ENCODE results near the gene FLNC.

FLNC gene

DNA sequence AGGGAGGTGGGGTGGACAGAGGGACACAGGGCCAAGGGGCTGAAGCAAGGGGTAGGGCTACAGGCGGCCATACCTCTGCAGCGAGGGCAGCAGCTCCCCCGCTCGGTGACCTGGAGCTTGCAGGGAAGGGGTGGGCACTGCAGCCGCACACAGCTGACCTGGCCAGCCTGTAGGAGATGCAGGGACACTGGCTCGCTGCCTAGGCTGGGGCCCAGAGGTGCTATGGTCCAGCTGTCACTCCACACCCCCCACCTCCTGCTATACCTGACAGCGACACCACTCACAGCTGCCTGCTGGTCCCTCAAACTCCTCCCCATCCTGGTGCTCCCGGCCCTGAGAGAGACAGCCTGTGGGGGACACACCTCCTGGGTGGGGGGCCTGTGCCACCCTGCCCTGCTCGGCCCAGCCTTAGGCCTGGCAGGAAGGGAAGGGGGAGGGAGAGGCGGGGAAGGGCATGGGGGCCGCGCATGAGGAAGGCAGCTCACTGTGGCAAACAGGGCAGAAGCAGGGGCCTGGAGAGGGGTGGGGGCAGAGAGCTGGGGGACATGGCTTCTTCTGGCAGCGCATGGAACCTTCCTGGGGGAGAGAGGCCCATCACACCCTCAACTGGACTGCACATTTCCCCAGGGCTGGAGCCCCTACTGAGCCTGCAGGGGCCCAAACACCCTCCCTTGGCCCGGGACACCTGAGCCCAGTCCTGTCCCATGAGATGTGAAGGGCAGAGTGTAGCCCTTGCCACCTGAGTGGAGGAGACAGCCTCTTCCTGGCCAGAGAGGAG lies 56.4 kb downstream of the FLNC start:
- TF ChIP-seq POLR2A (IDR thresholded peaks at IDR 0.05; ENCODE audit: low read depth, low read length), result no peak
- no peak for TF ChIP-seq TAF1 (IDR thresholded peaks at IDR 0.05; ENCODE audit: borderline replicate concordance, low read depth, low read length)
- no peak for TF ChIP-seq POLR2AphosphoS5 (IDR thresholded peaks at IDR 0.05; ENCODE audit: low read depth, low read length)
- FAIRE-seq, result no peak
- no peak for DNase-seq (ENCODE audit: insufficient read length)

DNA sequence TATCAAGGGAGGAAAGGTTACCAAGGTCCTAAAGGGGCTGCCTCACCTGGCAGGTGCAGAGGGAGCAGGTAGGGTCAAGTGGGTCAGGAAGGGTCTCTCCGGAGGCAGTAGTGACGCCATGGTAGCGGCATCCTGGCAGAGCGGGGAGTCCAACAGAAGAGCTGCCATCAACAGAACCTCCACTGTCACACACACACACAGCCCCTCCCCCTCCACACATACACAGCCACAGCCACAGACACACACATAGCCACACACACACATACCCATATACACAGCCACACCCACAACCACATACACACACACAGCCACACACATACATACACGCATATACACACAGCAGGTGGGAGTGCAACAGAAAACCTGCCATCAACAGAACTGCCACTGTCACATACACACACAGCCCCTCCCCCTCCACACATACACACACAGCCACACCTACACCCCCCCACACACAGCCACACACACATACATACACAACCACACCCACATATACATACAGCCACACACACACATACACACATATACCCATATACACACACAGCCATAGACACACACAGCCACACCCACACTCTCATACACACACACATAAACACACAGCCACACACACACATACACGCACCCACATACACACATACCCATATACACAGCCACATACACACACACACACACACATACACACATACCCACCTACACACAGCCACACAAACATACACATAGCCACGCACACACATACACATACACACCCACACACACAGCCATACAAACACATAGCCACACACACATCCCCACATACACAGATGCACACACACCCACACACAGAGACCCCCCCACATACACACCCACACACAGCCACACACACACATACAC lies 57.2 kb downstream of the FLNC start:
- peak; percentile 9 for FAIRE-seq
- no peak for TF ChIP-seq POLR2A (IDR thresholded peaks at IDR 0.05; ENCODE audit: low read depth, low read length)
- no peak for TF ChIP-seq TAF1 (IDR thresholded peaks at IDR 0.05; ENCODE audit: borderline replicate concordance, low read depth, low read length)
- DNase-seq (ENCODE audit: insufficient read length), result no peak

DNA sequence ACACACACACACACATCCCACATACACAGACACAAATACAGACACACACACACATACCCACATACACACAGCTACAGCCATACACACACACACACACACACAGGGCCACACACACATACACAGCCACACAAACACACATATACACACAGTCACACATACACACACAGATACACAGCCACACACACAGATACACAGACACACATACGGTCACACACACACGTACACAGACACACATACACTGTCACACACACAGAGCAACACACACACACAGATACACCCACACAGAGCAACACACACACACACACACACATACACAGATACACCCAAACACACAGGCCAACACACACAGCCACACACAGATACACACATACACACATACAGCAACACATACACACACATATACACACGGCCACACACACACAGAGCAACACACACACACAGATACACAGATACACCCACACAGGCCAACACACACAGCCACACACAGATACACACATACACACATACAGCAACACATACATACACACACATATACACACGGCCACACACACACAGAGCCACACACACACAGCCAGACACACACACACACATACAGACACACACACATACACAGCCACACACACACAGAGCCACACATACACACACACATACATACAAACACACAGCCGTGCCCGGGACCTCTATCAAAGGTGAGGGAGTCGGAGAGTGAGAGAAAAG lies 58.0 kb downstream of the FLNC start:
- TF ChIP-seq POLR2A (IDR thresholded peaks at IDR 0.05; ENCODE audit: low read depth, low read length), result no peak
- no peak for TF ChIP-seq POLR2AphosphoS5 (IDR thresholded peaks at IDR 0.05; ENCODE audit: low read depth, low read length)
- TF ChIP-seq TAF1 (IDR thresholded peaks at IDR 0.05; ENCODE audit: borderline replicate concordance, low read depth, low read length), result no peak
- FAIRE-seq, result no peak
- DNase-seq (ENCODE audit: insufficient read length), result no peak

- DNase-seq (ENCODE audit: insufficient read length) (no peak), FAIRE-seq (no peak)
- no peak for TF ChIP-seq TAF1 (IDR thresholded peaks at IDR 0.05; ENCODE audit: borderline replicate concordance, low read depth, low read length)
- TF ChIP-seq POLR2AphosphoS5 (IDR thresholded peaks at IDR 0.05; ENCODE audit: low read depth, low read length), result no peak
These were observed 58.5 kb downstream of the FLNC start for GRCh38 chr7:128888756-128889095.

DNA sequence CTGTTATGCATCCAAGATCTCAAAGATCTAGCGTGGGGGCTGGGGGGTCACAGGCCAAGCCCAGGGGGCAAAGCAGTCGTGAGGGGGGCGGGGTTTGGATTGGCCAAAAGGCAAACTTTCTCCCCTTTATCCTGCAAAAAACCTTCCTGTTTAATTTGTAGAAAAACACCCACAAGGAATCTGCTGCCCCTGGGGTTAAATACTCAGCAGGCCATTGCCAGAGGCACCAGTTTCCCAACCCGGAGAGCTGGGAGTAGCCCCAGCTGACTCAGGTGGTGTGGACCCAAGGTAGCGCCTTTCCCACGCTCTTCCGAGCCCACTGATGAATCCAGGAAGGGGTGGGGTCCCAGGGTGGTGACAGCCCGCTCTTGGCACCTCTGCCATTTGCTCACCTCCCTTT lies 58.9 kb downstream of the FLNC start:
- TF ChIP-seq TAF1 (IDR thresholded peaks at IDR 0.05; ENCODE audit: borderline replicate concordance, low read depth, low read length), result no peak
- no peak for TF ChIP-seq POLR2A (IDR thresholded peaks at IDR 0.05; ENCODE audit: low read depth, low read length)
- FAIRE-seq (no peak), DNase-seq (ENCODE audit: insufficient read length) (no peak)

DNA sequence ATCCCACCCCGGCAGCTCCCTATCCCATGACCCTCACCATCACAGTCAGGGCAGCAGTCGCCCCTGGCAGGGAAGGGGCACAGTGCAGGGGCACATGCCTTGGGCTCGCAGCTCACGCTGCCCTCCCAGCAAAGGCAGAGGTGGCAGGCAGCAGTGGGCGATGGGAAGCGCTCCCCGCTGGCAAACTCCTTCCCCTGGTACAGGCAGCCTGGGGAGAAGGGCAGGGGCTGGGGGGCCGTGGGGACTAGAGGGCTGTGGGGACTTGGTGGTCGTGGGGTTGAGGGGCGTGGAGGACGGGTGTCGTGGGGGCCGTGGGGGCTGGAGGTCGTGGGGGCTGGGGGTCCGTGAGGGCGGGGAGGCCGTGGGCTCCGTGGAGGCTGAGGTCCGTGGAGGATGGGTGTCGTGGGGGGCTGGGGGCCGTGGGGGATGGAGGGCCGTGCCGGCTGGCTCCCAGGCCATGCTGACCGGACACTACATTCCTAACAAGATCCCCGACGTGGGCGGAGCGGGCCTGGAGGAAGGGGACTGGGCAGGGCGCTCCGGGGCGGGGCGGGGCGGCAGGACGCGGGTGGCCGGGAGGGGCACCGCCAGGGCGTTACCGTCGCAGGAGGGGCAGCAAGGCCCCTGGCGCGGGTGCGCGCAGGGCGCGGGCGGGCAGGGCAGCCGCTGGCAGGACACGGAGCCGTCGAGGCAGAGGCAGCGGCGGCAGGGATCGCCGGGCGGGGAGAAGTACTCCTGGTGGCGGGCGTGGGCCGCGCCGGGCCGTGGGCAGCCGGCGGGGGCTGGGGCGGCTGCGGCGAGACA lies 60.3 kb downstream of the FLNC start:
- DNase-seq (ENCODE audit: insufficient read length) (no peak), FAIRE-seq (no peak)
- TF ChIP-seq POLR2A (IDR thresholded peaks at IDR 0.05; ENCODE audit: low read depth, low read length), result no peak
- no peak for TF ChIP-seq TAF1 (IDR thresholded peaks at IDR 0.05; ENCODE audit: borderline replicate concordance, low read depth, low read length)
- TF ChIP-seq POLR2AphosphoS5 (IDR thresholded peaks at IDR 0.05; ENCODE audit: low read depth, low read length), result no peak

DNA sequence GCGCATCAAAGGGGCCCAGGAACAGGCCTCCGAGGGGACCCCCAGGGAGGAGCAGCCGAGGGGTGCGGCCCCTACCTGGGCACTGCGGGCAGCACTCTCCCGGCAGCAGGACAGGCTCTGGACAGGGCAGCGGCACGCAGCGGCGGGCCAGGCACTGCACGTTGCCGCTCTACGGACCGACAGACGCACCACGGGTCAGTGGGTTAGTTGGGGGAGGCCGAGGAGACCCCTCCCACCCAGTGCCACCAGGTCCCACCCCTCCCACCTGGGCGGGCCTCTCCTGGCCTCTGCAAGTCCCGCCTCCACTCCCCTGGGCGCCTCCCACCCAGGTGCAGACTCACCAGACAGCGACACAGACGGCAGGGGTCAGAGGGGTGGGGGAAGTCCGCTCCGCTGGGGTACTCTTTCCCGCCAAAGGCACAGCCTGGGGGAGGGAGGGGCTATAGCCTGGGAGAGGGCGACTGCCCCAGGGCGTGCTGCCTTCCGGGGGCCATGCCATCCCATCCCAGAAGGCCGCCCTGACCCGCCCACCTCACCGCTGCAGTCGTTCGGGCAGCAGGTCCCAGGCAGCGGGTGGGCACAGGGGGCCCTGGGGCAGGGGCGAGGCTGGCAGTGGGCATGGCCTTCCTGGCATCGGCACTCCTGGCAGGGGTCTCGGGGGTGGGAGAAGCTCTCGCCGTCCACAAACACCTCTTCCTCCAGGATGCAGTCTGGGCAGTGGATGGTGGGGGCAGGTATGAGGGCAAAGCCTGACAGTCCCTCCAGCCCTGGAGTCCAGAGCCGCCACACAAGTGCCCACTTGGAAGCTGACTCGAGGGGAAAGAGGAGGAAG lies 61.1 kb downstream of the FLNC start:
- no peak for FAIRE-seq
- no peak for DNase-seq (ENCODE audit: insufficient read length)
- TF ChIP-seq POLR2A (IDR thresholded peaks at IDR 0.05; ENCODE audit: low read depth, low read length), result no peak
- TF ChIP-seq POLR2AphosphoS5 (IDR thresholded peaks at IDR 0.05; ENCODE audit: low read depth, low read length), result no peak

DNA sequence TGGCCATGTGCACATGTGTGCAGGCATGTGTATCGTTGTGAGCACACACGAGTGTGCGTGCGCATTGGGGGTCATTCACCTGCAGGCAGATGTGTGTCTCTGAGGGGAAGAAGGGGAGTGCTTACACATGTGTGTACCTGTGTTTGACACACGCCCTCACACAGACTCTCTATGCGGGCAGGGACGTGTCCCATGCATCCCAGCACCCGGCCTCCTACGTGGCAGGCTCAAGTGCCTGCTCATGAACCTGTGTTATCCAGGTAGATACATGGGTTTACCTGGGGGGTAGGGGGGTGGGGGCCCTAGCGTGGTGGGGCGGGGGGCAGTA lies 61.7 kb downstream of the FLNC start:
- TF ChIP-seq POLR2AphosphoS5 (IDR thresholded peaks at IDR 0.05; ENCODE audit: low read depth, low read length) (no peak), POLR2A (IDR thresholded peaks at IDR 0.05; ENCODE audit: low read depth, low read length) (no peak), TAF1 (IDR thresholded peaks at IDR 0.05; ENCODE audit: borderline replicate concordance, low read depth, low read length) (no peak)
- FAIRE-seq, result no peak
- no peak for DNase-seq (ENCODE audit: insufficient read length)

DNA sequence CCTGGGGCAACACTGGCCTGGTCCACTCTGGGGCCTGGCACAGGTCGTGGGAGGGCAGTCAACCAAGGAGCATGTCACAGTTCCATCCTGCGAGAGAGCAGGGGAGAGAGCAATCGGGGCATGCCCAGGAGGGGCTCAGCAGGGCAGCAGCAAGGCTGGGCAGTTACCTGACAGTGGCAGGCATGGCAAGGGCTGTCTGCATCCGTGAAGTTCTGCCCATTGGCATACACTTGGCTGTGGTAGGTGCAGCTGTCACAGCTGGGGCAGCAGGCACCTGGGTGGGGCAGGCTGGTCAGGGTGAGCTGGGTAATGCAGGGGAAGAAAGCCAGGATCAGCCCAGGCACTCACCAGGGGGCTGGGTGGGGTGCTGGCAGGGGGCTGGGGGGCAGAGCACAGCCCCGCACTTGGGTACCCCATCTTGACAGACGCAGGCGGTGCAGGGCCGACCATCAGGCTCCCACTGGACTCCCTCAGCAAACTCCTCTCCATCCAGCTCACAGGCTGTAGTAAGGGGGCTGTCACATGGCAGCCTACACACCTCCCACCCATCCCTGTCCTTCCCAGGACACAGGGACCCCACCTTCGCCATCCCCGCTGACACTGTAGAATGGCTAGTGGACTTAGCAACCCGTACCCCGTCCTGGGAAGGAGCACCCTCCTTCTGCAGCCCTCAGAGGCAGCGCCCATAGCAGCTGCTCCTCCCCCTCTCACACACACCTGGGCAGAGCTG lies 62.5 kb downstream of the FLNC start:
- TF ChIP-seq TAF1 (IDR thresholded peaks at IDR 0.05; ENCODE audit: borderline replicate concordance, low read depth, low read length) (no peak), POLR2AphosphoS5 (IDR thresholded peaks at IDR 0.05; ENCODE audit: low read depth, low read length) (no peak), POLR2A (IDR thresholded peaks at IDR 0.05; ENCODE audit: low read depth, low read length) (no peak)
- FAIRE-seq (no peak), DNase-seq (ENCODE audit: insufficient read length) (no peak)
